Measurements from ENCODE around the gene SLC30A5.

Gene SLC30A5

DNA sequence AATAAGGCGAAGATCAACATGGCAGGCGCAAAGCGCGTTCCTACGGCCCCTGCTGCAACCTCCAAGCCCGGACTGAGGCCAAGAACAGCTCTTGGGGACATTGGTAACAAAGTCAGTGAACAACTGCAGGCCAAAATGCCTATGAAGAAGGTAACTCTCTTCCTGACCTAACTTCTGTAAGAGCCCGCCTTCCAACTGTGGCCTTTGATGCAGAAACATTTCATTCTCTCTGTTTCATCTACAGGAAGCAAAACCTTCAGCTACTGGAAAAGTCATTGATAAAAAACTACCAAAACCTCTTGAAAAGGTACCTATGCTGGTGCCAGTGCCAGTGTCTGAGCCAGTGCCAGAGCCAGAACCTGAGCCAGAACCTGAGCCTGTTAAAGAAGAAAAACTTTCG, 74.1 kb downstream of the SLC30A5 start:
- DNase-seq = no peak

DNA sequence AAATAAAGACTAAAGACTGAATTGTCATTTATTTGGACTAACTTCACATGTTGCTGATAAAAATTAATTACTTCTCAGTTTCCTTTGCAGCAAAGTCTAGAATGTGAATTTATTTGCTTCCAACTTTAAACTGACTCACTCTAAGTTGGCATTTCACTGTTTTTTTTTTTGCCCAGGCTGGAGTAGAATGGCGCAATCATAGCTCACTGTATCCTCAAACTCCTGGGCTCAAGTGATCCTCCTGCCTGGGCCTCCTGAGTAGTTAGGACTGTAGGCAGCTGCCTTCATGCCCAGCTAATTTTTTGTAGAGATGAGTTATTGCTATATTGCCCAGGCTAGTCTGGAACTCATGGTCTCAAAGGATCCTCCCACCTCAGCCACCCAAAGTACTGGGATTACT, 76.7 kb downstream of the SLC30A5 start:
- no peak for DNase-seq

DNA sequence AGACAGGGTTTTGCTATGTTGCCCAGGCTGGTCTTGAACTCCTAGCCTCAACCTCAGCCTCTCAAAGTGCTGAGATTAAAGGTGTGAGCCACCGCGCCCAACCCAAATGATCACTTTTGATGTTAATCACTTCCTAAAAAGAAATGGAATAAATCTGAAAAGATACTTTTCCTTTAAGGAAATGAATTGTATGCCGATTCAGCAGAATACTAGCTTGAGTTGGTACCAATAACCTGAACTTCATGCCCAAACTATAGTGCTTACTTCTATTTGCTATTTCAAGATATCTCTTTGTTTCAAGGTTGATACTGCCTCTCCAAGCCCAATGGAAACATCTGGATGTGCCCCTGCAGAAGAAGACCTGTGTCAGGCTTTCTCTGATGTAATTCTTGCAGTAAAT, 77.2 kb downstream of the SLC30A5 start:
- DNase-seq = no peak

All from activated CD4-positive, alpha-beta T cell treated with anti-CD3 and anti-CD28 coated beads for 1 hour (primary cell).